GM21381 (cell line): ENCODE data around the gene GNAL.
"Not testable (repeated sequence)": the region's sequence is repeated elsewhere in the genome, so short reads cannot be mapped to it uniquely, and the experiment has no call there.

Source experiments
- ATAC-seq: cut with Tn5 transposase; IDR thresholded peaks from one replicate; pipeline ENCODE4 v1.9.1; 2021; ENCODE audit warnings: mild to moderate bottlenecking, moderate library complexity; ENCODE audit not compliant: unreplicated experiment

Gene GNAL

DNA sequence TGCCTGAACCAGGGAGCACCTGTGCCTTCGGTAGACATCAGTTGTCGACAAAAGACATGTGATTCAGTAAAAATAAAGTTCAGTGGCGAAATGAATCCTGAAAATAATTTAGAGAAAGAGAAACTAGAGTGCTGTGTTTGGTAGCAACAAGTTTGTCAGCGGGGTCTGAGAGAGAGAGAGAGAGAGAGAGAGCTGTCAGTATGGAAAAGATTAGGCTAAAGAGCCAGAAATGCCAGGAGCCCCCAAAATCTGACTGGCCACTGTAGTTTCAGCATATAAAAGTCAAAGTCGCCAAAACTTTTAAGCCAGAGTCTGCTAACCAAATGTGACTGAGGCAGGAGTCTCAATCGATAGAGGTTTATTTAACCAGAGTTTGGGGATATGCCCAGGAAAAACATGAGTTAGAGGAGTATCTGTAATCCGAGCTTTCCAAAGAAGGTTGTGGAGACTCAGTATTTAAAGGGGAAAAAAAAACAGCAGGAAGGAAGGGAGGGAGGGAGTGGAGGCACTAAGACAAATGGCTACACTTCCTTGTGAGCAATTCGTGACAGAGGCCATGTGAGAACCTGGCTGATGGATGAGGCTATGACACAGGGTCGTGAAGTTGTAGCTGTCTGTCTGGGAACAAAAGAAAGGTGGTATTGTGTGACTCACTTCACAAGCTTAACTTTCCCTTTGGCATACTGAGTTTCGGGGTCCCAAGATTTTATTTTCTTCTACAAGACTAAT is 20.5 kb upstream of the GNAL start:
- ATAC-seq, result no peak

DNA sequence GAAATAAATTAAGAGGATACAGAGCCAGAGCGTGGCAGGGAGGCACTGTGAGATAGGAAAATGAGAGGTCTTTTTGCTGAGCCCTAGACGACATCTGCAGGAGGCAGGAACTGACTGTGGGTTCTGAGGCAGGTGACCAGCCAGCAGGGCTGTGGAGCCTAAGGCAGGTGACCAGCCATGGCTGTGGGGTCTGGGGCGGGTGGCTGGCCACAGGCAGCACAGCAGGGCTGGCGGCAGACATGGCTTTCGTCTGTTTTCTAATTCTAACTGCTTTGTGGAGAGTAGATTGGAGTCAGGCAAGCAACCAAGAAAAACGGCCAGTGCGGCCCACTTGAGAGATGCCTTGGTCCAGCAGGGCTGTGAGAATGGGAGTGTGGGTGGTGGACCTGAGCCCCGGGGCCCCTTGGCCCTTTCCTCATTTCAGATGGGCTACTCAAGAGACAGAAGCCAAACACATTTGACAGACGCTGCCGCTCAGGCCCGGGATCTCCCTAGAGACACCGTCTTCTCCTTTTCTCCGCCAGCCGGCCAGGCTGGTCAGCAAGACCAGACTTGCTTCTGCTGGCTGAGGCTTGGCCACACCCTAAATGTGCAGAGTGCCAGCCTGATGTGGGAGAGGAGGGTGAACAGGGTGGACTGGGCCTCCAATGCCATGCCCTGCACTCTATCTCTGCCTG is 19.7 kb upstream of the GNAL start:
- no peak for ATAC-seq

DNA sequence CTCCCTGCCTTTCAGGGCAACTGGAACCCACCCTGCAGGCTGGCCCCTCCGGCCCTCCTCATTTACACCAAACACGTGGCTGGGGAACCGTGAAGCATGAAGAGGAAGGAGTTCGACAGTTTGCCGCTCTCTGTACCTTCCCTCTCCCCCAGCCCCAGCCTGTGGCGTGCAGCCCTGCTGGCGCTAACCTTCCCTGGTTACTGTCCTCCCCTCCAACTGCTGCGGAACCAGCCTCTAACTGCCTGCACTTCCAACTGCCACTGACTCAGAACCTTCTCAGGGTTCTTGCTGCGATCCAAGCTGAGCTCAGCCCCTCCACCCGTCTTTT is 19.2 kb upstream of the GNAL start:
- no peak for ATAC-seq

DNA sequence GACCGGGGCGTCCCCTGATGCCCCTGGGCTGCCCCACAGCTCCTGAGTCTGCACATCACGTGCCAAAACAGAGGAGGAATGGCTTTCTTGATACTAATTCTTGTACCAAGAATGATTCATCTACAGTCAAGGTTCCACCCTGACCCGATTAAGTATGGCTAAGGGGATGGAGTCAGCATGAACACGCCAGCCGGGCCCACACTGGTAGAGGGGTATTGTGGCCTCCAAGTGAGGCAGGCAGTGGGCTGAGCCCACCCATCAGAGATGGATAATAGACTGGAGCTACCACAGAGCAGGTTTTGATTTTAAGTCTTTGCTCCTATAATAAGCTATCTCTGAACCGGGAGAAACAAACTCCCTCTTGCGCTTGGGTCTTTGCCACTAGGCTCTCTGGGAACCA is 17.9 kb upstream of the GNAL start:
- no peak for ATAC-seq

DNA sequence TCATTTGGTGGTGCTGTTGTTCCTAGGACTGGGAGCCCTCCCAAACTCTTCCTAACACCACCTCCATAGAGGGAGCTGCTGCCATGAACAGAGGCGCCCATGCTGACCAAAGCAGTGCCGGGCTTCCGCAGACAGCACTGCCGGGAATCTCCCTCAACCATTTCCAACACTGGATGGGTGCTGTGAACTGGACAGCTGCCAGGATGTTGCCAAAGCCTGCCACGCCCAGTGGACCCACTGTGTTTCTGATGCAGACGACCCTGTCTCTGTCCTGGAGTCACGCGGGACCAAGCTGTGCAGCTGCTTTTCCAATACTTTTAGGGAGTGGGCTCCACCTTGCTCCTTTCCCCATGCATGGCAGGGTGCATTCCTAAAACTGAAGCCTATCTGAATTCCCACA is 16.9 kb upstream of the GNAL start:
- no peak for ATAC-seq

DNA sequence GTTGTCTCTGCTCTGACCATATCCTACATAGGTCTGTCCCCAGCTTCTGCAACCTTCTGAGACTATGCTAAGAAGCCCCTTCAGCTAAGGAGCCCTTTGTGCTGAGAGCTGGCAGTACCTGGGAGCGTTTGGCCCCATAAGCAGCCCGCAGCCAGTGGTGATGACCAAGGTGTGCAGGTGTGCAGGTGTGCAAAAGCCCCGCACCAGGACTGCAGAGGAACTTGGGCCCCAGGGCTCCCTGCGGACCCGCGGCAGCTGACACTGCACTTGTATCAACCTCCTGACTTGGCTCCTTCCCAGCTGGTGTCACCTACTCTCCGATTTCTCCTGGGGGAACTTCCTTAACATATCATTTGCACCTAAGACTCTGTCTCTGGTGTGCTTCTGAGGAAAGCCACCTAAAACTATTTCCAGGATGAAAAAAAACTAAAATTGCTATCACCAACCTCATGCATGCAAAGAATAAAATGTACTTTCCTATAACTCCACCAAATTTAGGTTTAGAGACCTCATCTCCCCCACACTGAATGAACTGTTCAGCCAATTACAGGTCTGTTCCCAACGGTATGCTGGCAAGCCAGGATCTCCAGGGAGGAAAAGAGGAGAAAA is 16.1 kb upstream of the GNAL start:
- ATAC-seq, result no peak

DNA sequence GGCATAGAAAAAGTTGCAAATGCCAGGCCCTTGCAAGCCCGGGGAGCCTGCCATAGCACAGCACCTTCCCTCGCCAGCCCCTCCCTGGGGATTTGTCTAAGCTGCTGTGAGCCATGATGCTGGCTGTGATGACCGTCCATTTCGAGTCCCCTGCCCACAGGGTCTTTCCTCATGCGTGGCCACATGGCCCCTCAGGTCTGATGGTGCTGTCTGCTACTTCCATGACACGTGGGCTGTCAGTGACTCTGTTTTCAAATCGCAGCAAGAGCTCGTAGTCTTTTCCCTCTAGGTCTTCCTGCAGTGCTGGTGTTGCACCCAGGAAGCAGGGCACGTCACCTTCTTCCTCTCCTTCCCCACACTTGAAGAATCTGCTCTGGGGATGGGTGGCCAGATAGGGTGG is 15.5 kb upstream of the GNAL start:
- no peak for ATAC-seq

DNA sequence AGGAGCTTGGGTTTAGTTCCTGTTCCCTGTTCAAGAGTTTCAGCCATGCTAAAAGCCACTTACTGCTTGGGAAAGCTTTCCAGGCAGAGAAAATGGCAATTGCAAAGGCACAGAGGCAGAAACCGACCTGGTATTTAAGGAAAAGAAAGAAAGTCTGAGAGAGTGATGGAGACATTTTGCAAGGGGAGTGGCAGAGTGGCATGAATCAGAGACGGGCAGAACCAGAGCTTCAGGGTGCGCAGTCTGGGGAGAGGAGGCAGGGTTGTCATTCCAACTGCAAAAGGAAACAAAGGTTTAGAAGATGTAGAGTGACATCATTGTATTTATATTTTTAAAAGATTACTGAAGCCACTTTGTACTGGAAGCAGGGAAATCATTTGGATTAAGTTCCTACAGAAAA is 14.9 kb upstream of the GNAL start:
- no peak for ATAC-seq

DNA sequence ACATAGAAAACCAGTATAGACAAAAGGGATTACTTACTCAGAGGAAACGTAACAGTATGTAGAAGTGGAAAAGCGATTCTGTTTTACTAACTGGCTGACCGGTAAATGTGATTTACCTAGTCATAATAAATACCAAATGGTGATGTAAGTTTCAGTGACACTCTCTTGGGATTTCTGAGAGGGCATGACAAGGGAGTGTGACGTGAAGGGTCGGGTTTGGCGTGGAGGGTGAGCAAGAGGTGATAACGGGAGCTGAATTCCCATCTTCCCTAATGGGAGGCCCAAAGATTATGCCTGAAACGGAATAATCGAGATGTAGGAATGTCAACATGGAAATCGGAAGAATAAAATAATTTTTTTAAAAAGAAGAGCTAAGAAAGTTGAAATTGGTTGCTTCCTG is 12.7 kb upstream of the GNAL start:
- no peak for ATAC-seq

DNA sequence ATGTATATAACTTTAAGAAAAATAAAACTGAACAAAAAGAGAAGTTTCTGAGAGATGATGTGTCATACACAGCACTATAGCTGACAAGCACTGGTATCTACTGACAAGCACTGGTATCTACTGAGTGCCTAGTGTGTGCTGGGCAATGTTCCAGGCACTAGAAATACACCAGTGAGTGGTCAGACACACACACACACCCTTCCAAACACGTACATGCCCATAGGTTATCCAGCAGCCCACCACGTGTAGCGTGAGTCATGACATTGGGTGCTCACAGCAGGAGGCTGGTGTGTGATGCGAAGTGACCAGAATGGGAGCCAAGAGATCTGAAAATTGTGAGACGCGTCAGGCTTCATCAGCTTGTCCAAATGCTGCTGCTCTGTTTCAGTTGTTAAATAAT is 12.2 kb upstream of the GNAL start:
- ATAC-seq, result no peak

DNA sequence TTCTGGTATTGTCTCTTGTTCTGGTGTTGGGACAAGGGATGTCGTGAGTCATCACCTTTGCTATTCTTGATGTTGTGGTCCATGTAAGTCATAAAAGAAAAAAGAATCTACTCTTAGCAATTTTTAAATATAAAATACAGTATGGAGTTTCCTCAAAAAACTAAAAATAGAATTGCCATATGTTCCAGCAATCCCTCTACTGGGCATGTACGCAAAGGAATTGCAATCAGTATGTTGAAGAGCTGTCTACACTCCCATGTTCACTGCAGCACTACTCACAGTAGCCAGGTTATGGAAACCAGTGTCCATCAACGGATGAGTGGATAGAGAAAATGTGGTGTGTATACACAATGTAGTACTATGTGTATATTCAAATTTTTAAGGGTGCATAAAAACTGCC is 10.9 kb upstream of the GNAL start:
- no peak for ATAC-seq

DNA sequence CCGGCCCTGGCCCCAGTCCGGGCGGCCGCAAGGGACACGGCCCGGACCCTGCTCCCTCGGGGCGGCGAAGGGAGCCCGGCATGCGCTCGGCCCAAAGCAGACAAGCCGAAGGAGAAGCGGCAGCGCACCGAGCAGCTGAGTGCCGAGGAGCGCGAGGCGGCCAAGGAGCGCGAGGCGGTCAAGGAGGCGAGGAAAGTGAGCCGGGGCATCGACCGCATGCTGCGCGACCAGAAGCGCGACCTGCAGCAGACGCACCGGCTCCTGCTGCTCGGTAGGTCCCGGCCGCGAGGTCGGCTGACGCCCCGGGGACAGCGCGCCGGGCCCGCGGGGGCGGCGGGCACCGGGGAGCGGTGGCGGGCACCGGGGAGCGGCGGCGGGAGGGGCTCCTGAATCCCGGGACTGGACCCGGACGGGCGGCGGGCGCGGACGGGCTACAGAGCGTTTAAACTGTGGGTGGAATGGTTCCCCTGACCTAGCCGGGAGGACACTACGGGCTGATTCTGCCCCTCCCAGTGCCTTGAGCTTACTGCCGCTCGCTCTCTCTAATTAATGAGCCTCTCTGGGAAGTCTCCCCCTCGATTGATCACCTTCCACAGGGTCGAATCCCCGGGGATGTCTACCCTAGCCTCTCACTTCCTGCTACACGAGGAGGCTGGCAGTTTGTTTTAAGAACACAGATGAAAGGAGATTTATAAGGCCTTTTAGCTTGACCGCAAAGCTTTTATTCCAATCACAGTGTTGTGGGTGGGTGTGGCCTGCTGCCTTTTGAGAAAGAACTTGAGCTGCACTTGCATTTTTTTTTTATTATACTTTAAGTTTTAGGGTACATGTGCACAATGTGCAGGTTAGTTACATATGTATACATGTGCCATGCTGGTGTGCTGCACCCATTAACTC is 853 bp downstream of the GNAL start:
- ATAC-seq, result no peak

DNA sequence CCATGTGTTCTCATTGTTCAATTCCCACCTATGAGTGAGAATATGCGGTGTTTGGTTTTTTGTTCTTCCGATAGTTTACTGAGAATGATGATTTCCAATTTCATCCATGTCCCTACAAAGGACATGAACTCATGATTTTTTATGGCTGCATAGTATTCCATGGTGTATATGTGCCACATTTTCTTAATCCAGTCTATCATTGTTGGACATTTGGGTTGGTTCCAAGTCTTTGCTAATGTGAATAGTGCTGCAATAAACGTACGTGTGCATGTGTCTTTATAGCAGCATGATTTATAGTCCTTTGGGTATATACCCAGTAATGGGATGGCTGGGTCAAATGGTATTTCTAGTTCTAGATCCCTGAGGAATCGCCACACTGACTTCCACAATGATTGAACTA is 1.6 kb downstream of the GNAL start:
- ATAC-seq, result not testable (repeated sequence)

DNA sequence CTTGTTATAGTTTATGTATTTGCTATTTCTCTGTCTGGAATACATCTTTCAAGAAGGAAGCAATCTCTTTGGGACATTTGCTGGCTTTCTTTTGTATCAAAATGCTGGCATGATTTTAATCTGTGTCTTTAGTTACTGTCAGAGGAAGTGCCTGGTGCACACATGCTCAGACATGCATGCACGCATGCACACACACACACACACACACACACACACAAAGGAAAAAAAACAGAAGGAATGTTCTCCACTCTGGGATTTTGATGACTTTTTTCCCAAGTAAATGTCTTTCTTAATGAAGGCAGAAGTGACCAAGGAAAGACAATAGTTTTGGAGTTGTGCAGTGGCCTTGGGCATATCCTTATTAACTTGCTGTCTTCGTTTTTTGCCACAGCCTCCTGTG is 6.7 kb downstream of the GNAL start:
- ATAC-seq, result no peak

DNA sequence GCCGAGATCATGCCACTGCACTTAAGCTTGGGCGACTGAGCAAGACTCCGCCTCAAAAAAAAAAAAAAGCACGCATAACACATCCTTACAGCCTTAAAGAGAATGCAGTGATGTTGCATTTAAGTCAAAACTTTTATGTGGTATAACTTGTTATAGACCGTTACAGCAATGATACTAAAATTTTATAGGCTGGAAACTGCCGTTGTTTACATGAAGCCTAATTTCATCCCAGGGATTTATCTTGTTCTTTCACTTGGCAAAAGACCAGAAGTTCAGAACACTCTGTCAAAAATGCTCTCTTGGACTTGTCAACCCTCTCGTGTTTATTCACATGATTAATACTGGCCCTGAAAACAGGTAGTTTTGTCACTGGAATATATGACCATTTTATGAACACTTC is 7.4 kb downstream of the GNAL start:
- ATAC-seq, result no peak

DNA sequence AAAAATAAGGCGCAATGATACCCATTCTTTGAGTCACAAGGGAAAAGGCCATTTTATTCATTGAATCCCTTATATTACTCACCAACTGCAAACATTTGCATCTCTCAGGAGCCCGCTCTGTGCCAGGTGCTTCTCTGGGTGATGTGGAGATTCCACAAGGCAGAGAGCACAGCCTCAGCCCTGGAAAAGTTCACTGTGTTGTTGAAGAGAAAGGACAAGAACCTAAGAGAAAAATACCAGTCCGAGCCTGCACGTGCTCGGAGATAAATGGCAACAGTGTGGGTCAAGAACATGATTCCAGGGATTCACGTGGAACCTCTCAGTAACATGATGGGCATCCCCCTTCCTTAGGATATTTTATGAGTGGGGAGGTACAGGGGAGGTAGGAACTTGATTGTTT is 11.8 kb downstream of the GNAL start:
- no peak for ATAC-seq

DNA sequence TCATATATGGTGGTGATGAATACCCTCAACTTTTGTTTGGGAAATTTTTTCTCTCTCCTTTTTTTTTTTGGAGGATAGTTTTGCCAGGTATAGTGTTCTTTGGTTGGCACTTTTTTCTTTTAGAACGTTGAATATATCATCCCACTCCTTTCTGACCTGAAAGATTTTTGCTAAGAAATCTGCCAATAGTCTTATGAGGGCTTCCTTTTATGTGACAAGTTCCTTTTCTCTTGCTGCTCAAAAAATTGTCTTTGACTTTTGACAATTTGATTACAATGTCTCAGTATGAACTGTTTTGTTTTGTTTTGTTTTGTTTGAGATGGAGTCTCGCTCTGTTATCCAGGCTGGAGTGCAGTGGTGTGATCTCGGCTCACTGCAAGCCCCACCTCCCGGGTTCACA is 21.5 kb downstream of the GNAL start:
- no peak for ATAC-seq

DNA sequence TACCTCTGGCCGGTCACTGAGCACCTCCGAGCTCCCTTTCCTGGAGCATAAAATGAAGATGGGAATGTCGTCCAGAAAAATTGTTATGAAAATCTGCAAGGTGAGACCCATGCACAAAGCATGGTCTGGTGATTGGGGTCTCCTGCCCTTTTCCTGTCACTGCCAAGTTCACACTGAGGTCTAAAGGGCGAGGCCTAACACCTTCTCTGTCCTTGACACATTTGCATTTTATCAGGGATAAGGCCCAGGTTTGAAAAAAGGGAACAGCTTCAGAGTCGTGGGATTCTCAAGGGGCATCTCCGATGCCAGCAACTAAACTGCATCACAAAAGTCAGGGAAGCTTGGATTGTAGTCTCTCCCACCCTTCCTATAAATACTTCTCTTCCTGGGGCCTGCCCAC is 24.7 kb downstream of the GNAL start:
- ATAC-seq, result no peak

DNA sequence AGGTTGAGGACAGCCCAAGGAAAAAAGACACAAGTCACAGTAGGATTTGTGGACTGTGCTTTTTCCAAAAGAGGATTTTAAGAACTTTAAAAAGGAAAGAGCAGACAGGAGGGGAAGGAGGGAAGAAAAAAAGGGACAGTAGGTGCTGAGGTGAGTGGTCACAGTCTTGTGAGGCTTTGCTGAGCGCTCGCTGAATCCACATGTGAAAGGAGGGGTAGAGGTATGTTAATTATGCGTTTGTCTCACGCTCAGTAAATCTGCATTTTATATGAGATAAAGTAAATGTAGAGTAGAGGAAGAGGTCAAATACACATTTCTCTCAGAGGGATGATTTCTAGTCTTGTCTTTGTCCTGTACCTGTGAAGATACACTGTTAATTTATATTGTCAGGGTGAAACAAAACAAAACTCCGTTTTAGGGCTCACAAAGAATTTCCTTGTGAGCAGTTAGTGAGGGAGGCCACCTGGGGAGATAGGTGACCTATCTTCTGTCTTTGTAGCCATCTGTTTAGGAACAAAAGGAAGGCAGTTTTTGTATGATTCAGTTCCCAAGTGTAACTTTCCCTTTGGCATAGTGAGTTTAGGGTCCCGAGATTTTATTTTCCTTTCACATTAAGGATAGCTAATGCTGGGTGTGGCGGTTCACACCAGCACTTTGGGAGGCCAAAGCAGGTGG is 25.3 kb downstream of the GNAL start:
- no peak for ATAC-seq

DNA sequence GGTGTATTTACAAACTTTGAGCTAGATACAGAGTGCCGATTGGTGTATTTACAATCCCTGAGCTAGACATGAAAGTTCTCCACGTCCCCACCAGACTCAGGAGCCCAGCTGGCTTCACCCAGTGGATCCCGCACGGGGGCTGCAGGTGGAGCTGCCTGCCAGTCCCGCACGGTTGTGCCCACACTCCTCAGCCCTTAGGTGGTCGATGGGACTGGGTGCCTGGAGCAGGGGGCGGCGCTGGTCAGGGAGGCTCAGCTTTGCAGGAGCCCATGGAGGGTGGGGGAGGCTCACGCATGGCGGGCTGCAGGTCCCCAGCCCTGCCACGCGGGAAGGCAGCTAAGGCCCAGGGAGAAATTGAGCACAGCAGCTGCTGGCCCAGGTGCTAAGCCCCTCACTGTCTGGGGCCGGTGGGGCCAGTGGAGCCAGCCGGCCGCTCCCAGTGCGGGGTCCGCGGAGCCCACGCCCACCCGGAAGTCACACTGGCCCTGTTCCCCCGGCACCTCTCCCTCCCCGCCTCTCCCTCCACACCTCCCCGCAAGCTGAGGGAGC is 27.8 kb downstream of the GNAL start:
- ATAC-seq, result not testable (repeated sequence)

DNA sequence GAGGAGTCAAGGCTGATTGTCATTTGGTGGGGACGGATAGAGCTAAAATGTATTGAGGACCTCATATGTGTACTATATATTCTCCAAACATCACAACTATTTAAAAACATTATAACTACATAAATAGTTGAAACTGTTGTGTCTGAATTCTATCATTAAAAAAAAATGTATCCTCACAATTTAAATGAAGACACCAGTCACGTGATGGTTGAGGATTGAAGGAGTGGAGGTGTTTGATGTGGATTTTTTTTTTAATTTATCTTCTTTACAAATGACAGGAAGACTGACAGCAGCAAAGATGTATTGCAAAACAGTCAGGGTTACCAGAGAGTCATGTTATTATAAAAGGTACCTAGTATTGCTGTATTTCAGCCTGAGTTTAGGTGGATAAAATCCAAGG is 30.0 kb downstream of the GNAL start:
- no peak for ATAC-seq
